Keratinocyte (primary cell): ENCODE measurements around the gene FCSK. TPM values are rescaled to one million over a fixed set of nuclear protein-coding genes. Genes with fewer than 3 reads are reported as not detected.

Experiments
- DNase-seq: peaks from one replicate; pipeline ENCODE4 v3.0.0-alpha.2; 2011; ENCODE audit warnings: low read depth, missing footprints, low spot score
- FAIRE-seq: peaks from 2 replicates; lab custom pipeline; 2011; peaks lifted over from hg19 to GRCh38; lab: Jason Lieb, UNC
- H2AFZ ChIP-seq: 2 replicates; pipeline ENCODE4 v1.6.0; 2012; ENCODE audit warnings: low read length, control low read depth, inconsistent platforms; ENCODE audit not compliant: control insufficient read depth
- H3K27ac ChIP-seq: 2 replicates; pipeline ENCODE4 v1.5.1; 2011; ENCODE audit warnings: low read length; ENCODE audit not compliant: control insufficient read depth, insufficient read depth
- H3K27me3 ChIP-seq: 3 replicates; pipeline ENCODE4 v1.6.0; 2011; ENCODE audit warnings: low read length; ENCODE audit not compliant: control insufficient read depth, insufficient read depth; ENCODE audit errors: extremely low read depth
- H3K36me3 ChIP-seq, 2 experiments: 2 replicates in 1 of 2; 3 replicates in 1 of 2; pipeline ENCODE4 v1.5.1; 2011; ENCODE audit warnings: low read length in 2 of 2, mild to moderate bottlenecking in 1 of 2; ENCODE audit not compliant: control insufficient read depth in 2 of 2, insufficient read depth in 2 of 2; ENCODE audit errors: extremely low read depth in 1 of 2
- H3K4me1 ChIP-seq: 3 replicates; pipeline ENCODE4 v1.5.1; 2011; ENCODE audit warnings: low read length; ENCODE audit not compliant: control insufficient read depth, insufficient read depth; ENCODE audit errors: extremely low read depth
- H3K4me2 ChIP-seq: 3 replicates; pipeline ENCODE4 v1.6.0; 2011; ENCODE audit warnings: low read depth, low read length; ENCODE audit not compliant: control insufficient read depth, insufficient read depth; ENCODE audit errors: extremely low read depth
- H3K4me3 ChIP-seq, 3 experiments: fragments of 200-600 bp in 1 of 3; sonication (generic) in 1 of 3; 2 replicates in 2 of 3; 3 replicates in 1 of 3; pipeline ENCODE4 v1.5.1; 2011 to 2016; ENCODE audit warnings: low read length in 3 of 3, mild to moderate bottlenecking in 3 of 3, control low read depth in 2 of 3, inconsistent platforms in 1 of 3, low read depth in 1 of 3, mixed read lengths in 1 of 3, mixed run types in 1 of 3, moderate library complexity in 1 of 3; ENCODE audit not compliant: control insufficient read depth in 2 of 3, insufficient read depth in 2 of 3; ENCODE audit errors: extremely low read depth in 1 of 3
- H3K79me2 ChIP-seq: 2 replicates; pipeline ENCODE4 v1.6.0; 2012; ENCODE audit warnings: low read length; ENCODE audit not compliant: control insufficient read depth, insufficient read depth
- H3K9ac ChIP-seq: 3 replicates; pipeline ENCODE4 v1.6.0; 2011; ENCODE audit warnings: low read length; ENCODE audit not compliant: control insufficient read depth, insufficient read depth; ENCODE audit errors: extremely low read depth
- H3K9me1 ChIP-seq: 3 replicates; pipeline ENCODE4 v1.6.0; 2011; ENCODE audit warnings: low read length; ENCODE audit not compliant: control insufficient read depth, insufficient read depth; ENCODE audit errors: extremely low read depth
- H3K9me3 ChIP-seq: 2 replicates; pipeline ENCODE4 v1.5.1; 2012; ENCODE audit warnings: low read depth, low read length; ENCODE audit not compliant: control insufficient read depth
- H4K20me1 ChIP-seq: 3 replicates; pipeline ENCODE4 v1.6.0; 2011; ENCODE audit warnings: low read length; ENCODE audit not compliant: control insufficient read depth, insufficient read depth; ENCODE audit errors: extremely low read depth
- EZH2 ChIP-seq: IDR thresholded peaks from one replicate; pipeline ENCODE4 v1.6.1; 2012; ENCODE audit warnings: inconsistent platforms, mild to moderate bottlenecking, low read length, moderate library complexity
- dilution Hi-C: fragments of 300-500 bp; cut with MboI; formaldehyde crosslinking; loops from one replicate; pipeline ENCODE4 v1.7.0; 2020; ENCODE audit warnings: low sequenced_read_pairs; ENCODE audit not compliant: extremely low pct_ligation_motif_present
- polyA plus RNA-seq, 5 experiments: library from polyadenylated mRNA; depleted of rRNA in 3 of 5; stranded (reverse) in 3 of 5; stranded (forward) in 1 of 5; unstranded in 1 of 5; fragments of >200 nt; gene quantifications; 1 replicate in 1 of 5; 2 replicates in 3 of 5; 3 replicates in 1 of 5; pipeline versions ENCODE4 v1.2.1 to v1.2.3, GENCODE V29; 2011 to 2012; ENCODE audit warnings: missing spikeins in 2 of 5, low read depth in 1 of 5, low replicate concordance in 1 of 5
- TF ChIP-seq, protein P1 (sequence below), 3 experiments: IDR thresholded peaks in 1 of 3; conservative IDR thresholded peaks in 1 of 3; optimal IDR thresholded peaks in 1 of 3; 2 replicates in 2 of 3; 3 replicates in 1 of 3; pipeline versions ENCODE3 to v1.5.1; 2011; ENCODE audit warnings: low read length in 3 of 3, mild to moderate bottlenecking in 3 of 3, moderate library complexity in 2 of 3, control low read depth in 1 of 3, inconsistent platforms in 1 of 3; ENCODE audit not compliant: insufficient read depth in 2 of 3; ENCODE audit errors: extremely low read depth in 1 of 3

The FCSK gene
- polyA plus RNA-seq, 1 donor (not counting 4 experiments of a cell fraction or from before 2014, with no cell fraction given): 6.5 TPM

DNA sequence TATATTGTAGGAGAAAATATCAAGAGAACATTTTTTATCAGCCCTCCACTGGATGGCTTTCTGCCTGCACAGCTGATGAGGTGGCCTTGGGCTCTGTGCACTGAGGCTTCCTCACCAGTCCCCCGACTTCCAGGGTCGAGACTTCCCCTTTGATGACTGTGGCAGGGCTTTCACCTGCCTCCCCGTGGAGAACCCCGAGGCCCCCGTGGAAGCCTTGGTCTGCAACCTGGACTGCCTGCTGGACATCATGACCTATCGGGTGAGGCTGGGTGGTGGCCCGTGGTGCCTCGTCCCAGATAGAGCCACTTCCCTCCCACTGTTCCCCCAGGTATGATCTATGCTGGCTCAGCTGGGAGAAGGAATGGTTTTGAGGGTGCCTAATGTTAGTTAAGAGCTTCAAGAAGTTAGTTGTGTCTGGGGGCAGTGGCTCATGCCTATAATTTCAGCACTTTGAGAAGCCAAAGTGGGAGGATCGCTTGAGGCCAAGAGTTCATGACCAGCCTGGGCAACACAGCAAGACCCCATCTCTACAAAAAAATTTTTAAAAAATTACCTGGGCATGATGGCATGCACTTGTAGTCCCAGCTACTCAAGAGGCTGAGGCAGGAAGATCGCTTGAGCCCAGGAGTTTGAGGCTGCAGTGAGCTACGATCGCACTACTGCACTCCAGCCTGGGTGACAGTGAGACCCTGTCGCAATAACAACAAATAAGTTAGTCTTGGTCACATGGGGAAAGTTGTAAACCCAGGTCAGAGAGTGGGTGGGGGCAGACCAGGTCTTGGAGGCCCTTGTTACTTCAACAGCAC, 11.8 kb downstream of the FCSK start:
- no peaks in the 10 kb centered on the region for H3K9me1 ChIP-seq
- no peak overlapping the region for H3K9ac ChIP-seq
- no peaks in the 10 kb centered on the region for H4K20me1 ChIP-seq
- no peak overlapping the region for H2AFZ ChIP-seq
- no peak for DNase-seq
- no peak overlapping the region for H3K27ac ChIP-seq
- TF ChIP-seq, protein P1, sequence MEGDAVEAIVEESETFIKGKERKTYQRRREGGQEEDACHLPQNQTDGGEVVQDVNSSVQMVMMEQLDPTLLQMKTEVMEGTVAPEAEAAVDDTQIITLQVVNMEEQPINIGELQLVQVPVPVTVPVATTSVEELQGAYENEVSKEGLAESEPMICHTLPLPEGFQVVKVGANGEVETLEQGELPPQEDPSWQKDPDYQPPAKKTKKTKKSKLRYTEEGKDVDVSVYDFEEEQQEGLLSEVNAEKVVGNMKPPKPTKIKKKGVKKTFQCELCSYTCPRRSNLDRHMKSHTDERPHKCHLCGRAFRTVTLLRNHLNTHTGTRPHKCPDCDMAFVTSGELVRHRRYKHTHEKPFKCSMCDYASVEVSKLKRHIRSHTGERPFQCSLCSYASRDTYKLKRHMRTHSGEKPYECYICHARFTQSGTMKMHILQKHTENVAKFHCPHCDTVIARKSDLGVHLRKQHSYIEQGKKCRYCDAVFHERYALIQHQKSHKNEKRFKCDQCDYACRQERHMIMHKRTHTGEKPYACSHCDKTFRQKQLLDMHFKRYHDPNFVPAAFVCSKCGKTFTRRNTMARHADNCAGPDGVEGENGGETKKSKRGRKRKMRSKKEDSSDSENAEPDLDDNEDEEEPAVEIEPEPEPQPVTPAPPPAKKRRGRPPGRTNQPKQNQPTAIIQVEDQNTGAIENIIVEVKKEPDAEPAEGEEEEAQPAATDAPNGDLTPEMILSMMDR (optimal IDR thresholded peaks at IDR 0.05 in 1 of 3, IDR thresholded peaks at IDR 0.05 in 1 of 3, conservative IDR thresholded peaks at IDR 0.05 in 1 of 3; ENCODE audit: extremely low read depth in 1 of 3, insufficient read depth in 2 of 3, low read length in 3 of 3): no peak
- no peak for TF ChIP-seq EZH2
- H3K4me1 ChIP-seq: no peaks in the 10 kb centered on the region
- no peak overlapping the region for H3K4me2 ChIP-seq
- no peaks in the 10 kb centered on the region for H3K27me3 ChIP-seq
- no peak for FAIRE-seq
- H3K79me2 ChIP-seq: no peaks in the 10 kb centered on the region
- no peaks in the 10 kb centered on the region for H3K9me3 ChIP-seq
- dilution Hi-C loops: no loop called here
- H3K4me3 ChIP-seq: no peak overlapping the region
- peaks cover 3 to 16% of the 10 kb centered on the region in 2 experiments for H3K36me3 ChIP-seq

DNA sequence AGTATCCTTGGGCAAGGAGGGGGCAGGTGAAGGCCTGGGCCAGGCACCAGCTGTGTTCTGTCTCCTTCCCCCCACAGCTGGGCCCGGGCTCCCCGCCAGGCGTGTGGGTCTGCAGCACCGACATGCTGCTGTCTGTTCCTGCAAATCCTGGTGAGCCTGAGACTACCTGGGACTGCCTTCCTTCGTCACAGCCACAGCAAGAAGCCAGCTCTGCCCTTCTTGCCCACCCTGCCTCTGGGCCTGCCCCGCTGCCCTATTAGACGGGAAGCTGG, 12.3 kb downstream of the FCSK start:
- peaks cover 3 to 14% of the 10 kb centered on the region in 2 experiments for H3K36me3 ChIP-seq
- no peak overlapping the region for H3K27ac ChIP-seq
- dilution Hi-C loops: no loop called here
- no peak overlapping the region for H3K4me3 ChIP-seq
- no peaks in the 10 kb centered on the region for H3K4me1 ChIP-seq
- no peaks in the 10 kb centered on the region for H3K27me3 ChIP-seq
- H3K79me2 ChIP-seq: no peaks in the 10 kb centered on the region
- FAIRE-seq (no peak), DNase-seq (no peak)
- no peak for TF ChIP-seq EZH2
- TF ChIP-seq, protein P1 (optimal IDR thresholded peaks at IDR 0.05 in 1 of 3, IDR thresholded peaks at IDR 0.05 in 1 of 3, conservative IDR thresholded peaks at IDR 0.05 in 1 of 3; ENCODE audit: extremely low read depth in 1 of 3, insufficient read depth in 2 of 3, low read length in 3 of 3): no peak
- no peaks in the 10 kb centered on the region for H4K20me1 ChIP-seq
- H3K9ac ChIP-seq: no peak overlapping the region
- H2AFZ ChIP-seq: no peak overlapping the region
- no peaks in the 10 kb centered on the region for H3K9me1 ChIP-seq
- no peaks in the 10 kb centered on the region for H3K9me3 ChIP-seq
- no peak overlapping the region for H3K4me2 ChIP-seq
